Mesothelial cell of epicardium (in vitro differentiated cells): ENCODE data around the gene CITED2. TPM values are rescaled to one million over a fixed set of nuclear protein-coding genes. Genes with fewer than 3 reads are reported as not detected.
A peak's percentile ranks its signal among the peaks of the same experiment; 100 is the strongest.
"Not testable (repeated sequence)": the region's sequence is repeated elsewhere in the genome, so short reads cannot be mapped to it uniquely, and the experiment has no call there.

Source experiments
- DNase-seq, 2 experiments: peaks; one replicate each; pipeline ENCODE4 v3.0.0; 2021; ENCODE audit warnings: low spot score in 2 of 2; ENCODE audit not compliant: unreplicated experiment in 2 of 2
- H3K27ac Mint-ChIP-seq: 2 replicates; pipeline ENCODE4 v1.8.0; 2021; ENCODE audit warnings: mixed read lengths
- H3K27me3 Mint-ChIP-seq: 2 replicates; pipeline ENCODE4 v1.8.0; 2021; ENCODE audit warnings: low read depth, mixed read lengths
- H3K36me3 Mint-ChIP-seq: 2 replicates; pipeline ENCODE4 v1.8.0; 2021; ENCODE audit warnings: mixed read lengths
- H3K4me1 Mint-ChIP-seq: 2 replicates; pipeline ENCODE4 v1.8.0; 2021; ENCODE audit warnings: mixed read lengths
- H3K4me3 Mint-ChIP-seq: 2 replicates; pipeline ENCODE4 v1.8.0; 2021; ENCODE audit warnings: mild to moderate bottlenecking, moderate library complexity, mixed read lengths
- H3K9me3 Mint-ChIP-seq: 2 replicates; pipeline ENCODE4 v1.8.0; 2021; ENCODE audit warnings: mixed read lengths
- CTCF ChIP-seq: fragments of 200-600 bp; sonication (generic); IDR thresholded peaks from one replicate; pipeline ENCODE4 v1.5.0; 2021; ENCODE audit warnings: antibody characterized with exemption; ENCODE audit not compliant: unreplicated experiment
- total RNA-seq: library from RNA; stranded (reverse); gene quantifications from 3 replicates; pipeline ENCODE4 v1.2.1, GENCODE V29; 2021

The CITED2 gene
- total RNA-seq, 1 donor from 2014 or later = 85.0 TPM

DNA sequence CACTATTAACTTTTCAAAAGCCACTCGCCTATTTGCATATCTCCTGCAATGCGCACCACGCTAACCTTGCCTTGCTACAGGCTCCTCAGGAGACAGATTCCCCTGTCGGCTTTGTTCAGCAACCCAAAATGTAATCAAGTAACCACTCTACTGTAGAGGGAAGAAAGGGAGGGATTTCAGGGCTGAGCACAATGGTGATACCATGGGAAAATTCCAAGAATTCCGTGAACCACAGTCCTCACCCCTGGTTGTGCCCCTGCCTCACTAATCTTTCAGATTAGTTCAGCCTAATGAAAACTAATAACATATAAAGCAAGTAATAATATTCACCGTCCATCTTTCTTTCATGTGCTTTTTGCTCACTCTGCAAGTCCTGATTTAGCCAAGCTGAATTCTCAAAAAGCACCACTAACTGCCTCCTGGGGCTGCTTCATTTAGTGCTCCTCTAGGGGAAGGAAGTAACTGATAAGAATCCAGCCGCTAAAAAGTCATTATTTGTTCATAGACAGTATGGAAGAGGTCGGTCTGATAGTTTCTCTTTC lies 6.6 kb downstream of the CITED2 start:
- no peak for DNase-seq
- H3K4me1 Mint-ChIP-seq = peaks cover 54% of the 10 kb centered on the region

GRCh38 chr6:139364982-139365379 lies 9.5 kb downstream of the CITED2 start:
- no peaks in the 10 kb centered on the region for H3K9me3 Mint-ChIP-seq
- H3K4me3 Mint-ChIP-seq = no peak overlapping the region
- no peak for DNase-seq
- no peaks in the 10 kb centered on the region for H3K36me3 Mint-ChIP-seq
- H3K27me3 Mint-ChIP-seq = no peaks in the 10 kb centered on the region
- H3K27ac Mint-ChIP-seq = no peak overlapping the region
- peaks cover 30% of the 10 kb centered on the region for H3K4me1 Mint-ChIP-seq
- TF ChIP-seq CTCF = no peak

More for the DNA sequence above, 6.6 kb downstream of the CITED2 start:
- no peaks in the 10 kb centered on the region for H3K9me3 Mint-ChIP-seq
- H3K36me3 Mint-ChIP-seq = peaks cover 4% of the 10 kb centered on the region
- peak overlapping the region; percentile 64 for H3K27ac Mint-ChIP-seq
- H3K27me3 Mint-ChIP-seq = no peaks in the 10 kb centered on the region
- no peak for TF ChIP-seq CTCF
- H3K4me3 Mint-ChIP-seq = peak overlapping the region; percentile 33

DNA sequence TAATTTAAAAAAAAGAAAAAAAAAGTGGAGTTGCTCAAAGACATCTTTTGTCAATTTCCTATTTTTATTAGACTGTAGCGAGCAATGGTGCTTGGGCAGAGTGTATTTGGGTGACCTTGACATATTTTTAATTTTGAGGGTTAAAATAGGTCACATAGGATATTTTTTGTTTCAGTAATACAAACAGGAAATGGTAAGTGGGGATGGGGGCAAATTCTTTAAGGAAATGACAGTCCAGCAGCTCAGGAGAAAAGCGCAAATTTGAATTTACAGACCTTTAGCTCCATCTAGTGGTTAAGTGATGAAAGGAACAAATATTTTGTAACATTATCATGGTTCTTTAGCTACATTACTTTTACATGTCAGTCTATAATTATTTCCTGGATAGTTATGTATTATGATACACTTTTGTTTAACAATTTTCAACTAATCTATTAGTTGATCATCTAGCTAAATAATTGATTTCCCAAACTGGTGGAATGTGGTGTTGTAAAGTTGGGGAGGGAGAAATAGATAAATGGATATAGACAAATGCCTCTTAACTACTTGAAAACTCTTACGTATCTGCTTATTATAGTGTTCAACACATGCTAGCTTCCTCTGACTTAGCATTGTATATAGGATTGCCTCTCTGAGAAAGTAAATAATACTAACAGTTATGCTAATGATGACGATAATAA lies 10.0 kb downstream of the CITED2 start:
- no peak for DNase-seq
- Mint-ChIP-seq H3K4me1 (peaks cover 25% of the 10 kb centered on the region), H3K27me3 (no peaks in the 10 kb centered on the region), H3K36me3 (no peaks in the 10 kb centered on the region), H3K4me3 (no peak overlapping the region), H3K27ac (no peak overlapping the region), H3K9me3 (no peaks in the 10 kb centered on the region)
- peak; percentile 89 for TF ChIP-seq CTCF

GRCh38 chr6:139363797-139364196 lies 10.7 kb downstream of the CITED2 start:
- H3K27me3 Mint-ChIP-seq, H3K27ac Mint-ChIP-seq, H3K9me3 Mint-ChIP-seq, H3K4me3 Mint-ChIP-seq, DNase-seq, H3K36me3 Mint-ChIP-seq: not testable (repeated sequence)
- H3K4me1 Mint-ChIP-seq = peaks cover 20% of the 10 kb centered on the region

DNA sequence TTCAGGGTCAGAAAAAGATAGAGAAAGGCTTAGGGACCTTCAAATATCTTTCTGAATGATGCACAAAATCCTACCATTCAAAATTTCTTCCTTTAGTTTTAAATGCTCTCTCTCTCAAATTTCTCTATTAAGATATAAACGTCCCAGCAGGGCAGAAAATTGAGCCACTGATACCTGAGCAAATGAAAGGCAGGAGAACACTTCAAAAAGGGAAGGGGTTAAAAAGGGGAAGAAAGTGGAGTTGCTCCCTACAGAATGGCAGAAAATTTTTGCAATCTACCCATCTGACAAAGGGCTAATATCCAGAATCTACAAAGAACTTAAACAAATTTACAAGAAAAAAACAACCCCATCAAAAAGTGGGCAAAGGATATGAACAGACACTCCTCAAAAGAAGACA lies 11.3 kb downstream of the CITED2 start:
- not testable (repeated sequence) for H3K27ac Mint-ChIP-seq, H3K27me3 Mint-ChIP-seq, H3K9me3 Mint-ChIP-seq, DNase-seq, H3K4me3 Mint-ChIP-seq, H3K36me3 Mint-ChIP-seq
- peaks cover 14% of the 10 kb centered on the region for H3K4me1 Mint-ChIP-seq

DNA sequence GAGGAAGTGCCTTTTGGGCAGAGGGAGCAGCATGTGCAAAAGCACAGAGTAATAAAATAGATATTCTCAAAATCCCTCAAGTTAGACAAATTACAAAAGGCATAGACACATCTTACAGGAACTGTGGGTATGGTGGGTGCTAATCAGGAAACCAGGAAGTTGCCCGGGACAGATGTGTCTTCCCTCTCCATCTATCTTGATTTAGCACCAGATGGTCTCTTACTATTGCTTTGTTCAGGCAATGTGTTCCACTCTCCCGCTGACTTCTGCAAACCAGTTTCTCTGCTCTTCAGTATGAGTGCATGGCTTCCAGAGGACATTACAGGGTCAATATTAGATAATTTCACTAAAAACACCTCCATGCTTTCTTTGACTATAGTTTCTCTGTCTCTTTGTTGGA lies 13.2 kb downstream of the CITED2 start:
- no peak for TF ChIP-seq CTCF
- no peak overlapping the region for H3K27ac Mint-ChIP-seq
- H3K4me1 Mint-ChIP-seq = peaks cover 4% of the 10 kb centered on the region

More for the DNA sequence above, 13.2 kb downstream of the CITED2 start:
- DNase-seq = no peak
- H3K9me3 Mint-ChIP-seq = no peaks in the 10 kb centered on the region
- H3K4me3 Mint-ChIP-seq = no peak overlapping the region
- no peaks in the 10 kb centered on the region for H3K36me3 Mint-ChIP-seq
- no peaks in the 10 kb centered on the region for H3K27me3 Mint-ChIP-seq
